HEK293T (cell line): ENCODE data around the gene LINGO4.

Source experiments
- CTBP1 ChIP-seq: fragments of 450-650 bp; IDR thresholded peaks from 2 replicates; pipeline ENCODE4 v1.6.1; 2016; ENCODE audit warnings: borderline replicate concordance
- SP1 ChIP-seq: fragments of 450-650 bp; IDR thresholded peaks from 2 replicates; pipeline ENCODE4 v1.6.1; 2017
- TARDBP ChIP-seq: fragments of 450-650 bp; IDR thresholded peaks from 2 replicates; pipeline ENCODE4 v1.6.1; 2016

GRCh38 chr1:151790940-151791651 lies 14.1 kb downstream of the LINGO4 start:
- TF ChIP-seq SP1 (no peak), CTBP1 (no peak), TARDBP (no peak)
